ENCODE results near the gene NDUFA11. TPM values are rescaled to one million over a fixed set of nuclear protein-coding genes. Genes with fewer than 3 reads are reported as not detected.

Gene NDUFA11
- 211 TPM for total RNA-seq (ENCODE audit: unreplicated experiment)
- long read RNA-seq, transcript NDUFA11-201 (4 exons, 539 nt), result major isoform, 173 of 181 reads
- long read RNA-seq, transcript NDUFA11-205 (3 exons, 2,154 nt), result minor isoform, 5 of 181 reads
- long read RNA-seq, partial matches to known transcripts, result 0 of 181 reads
- long read RNA-seq, other reads (novel, unspliced or antisense), result 0 of 181 reads

DNA sequence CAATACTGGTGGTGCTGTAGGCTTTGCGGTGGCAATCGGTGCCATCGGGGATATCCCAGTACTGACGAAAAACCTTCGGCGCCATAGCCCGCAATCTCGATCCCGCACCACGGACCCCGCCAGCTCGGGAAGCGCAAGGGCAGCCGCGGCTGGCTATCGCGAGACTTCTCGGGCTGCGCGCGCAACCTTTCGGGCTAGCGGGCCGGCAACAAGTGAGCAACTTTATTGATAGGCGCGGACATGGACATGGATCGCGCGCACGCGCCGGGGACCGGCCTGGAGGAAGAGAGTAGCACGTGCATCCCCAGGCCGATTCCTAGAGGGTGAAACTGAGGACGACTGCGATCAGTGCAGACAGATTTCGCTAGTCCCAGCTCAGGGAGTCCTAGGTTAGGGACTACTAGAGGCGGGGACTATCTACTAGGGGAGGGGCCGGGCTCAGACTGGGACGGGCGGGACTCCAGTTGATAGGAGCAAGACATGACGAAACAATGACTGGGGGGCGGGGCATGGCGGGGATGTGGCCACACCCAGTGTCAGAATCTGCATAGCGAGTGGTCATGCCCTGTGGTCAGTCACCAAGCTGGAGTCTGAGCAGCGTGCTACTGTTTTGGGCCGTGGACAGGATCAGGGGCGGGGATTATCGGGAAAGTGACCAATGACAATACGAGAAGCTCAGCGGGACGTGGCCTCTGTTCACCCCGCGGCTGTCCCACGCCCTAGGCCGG is at the start of gene NDUFA11:
NDUFA11 (minus strand) TSS at position 167 of the 728 bp plus-strand sequence; CDS start at position 85, 82 bp downstream.
- H3K4me1 Mint-ChIP-seq (ENCODE audit: unreplicated experiment), result peaks cover 5% of the 10 kb centered on the region
- TF ChIP-seq, protein P1, sequence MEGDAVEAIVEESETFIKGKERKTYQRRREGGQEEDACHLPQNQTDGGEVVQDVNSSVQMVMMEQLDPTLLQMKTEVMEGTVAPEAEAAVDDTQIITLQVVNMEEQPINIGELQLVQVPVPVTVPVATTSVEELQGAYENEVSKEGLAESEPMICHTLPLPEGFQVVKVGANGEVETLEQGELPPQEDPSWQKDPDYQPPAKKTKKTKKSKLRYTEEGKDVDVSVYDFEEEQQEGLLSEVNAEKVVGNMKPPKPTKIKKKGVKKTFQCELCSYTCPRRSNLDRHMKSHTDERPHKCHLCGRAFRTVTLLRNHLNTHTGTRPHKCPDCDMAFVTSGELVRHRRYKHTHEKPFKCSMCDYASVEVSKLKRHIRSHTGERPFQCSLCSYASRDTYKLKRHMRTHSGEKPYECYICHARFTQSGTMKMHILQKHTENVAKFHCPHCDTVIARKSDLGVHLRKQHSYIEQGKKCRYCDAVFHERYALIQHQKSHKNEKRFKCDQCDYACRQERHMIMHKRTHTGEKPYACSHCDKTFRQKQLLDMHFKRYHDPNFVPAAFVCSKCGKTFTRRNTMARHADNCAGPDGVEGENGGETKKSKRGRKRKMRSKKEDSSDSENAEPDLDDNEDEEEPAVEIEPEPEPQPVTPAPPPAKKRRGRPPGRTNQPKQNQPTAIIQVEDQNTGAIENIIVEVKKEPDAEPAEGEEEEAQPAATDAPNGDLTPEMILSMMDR (IDR thresholded peaks at IDR 0.05; ENCODE audit: unreplicated experiment), result no peak
- H3K4me3 Mint-ChIP-seq (ENCODE audit: unreplicated experiment), result peak within 1 kb of the TSS; percentile 100
- H3K27me3 Mint-ChIP-seq (ENCODE audit: unreplicated experiment), result peaks cover 13% of the 10 kb centered on the region
- H3K36me3 Mint-ChIP-seq (ENCODE audit: low read depth, unreplicated experiment), result no peaks in the 10 kb centered on the region
- H3K9me3 Mint-ChIP-seq (ENCODE audit: unreplicated experiment), result no peaks in the 10 kb centered on the region
- H3K27ac Mint-ChIP-seq (ENCODE audit: unreplicated experiment), result peak within 1 kb of the TSS; percentile 96
- peak; percentile 98 for DNase-seq (ENCODE audit: low spot score)

DNA sequence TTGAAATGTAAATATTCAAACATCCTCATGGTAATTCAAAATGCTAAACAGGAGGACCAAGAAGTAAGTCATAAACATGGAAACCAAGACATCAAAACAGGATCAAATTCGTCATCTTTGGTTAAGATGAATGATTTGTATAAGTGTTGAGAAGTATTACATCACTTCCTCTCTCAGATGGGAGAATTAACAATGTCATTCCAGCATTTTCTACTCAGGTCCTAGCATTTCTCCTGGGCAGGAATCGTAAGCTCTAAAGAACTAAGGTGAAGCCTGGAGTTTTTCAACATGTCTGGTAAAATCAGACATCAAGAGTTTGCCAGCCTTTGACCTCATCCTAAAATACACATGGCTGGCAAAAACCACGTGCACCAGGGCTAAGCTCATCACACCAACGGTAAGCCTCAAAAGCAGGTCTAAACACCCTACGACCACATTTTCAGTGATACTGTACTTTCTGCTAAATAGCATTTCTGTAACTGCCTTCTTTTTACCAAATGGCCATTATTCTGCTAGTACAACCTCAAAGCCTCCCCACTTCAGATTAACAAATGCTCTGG is 49.5 kb upstream of the NDUFA11 start:
- H3K36me3 Mint-ChIP-seq (ENCODE audit: low read depth, unreplicated experiment), result peaks cover 9% of the 10 kb centered on the region
- H3K27ac Mint-ChIP-seq (ENCODE audit: unreplicated experiment), result peak overlapping the region; percentile 48
- H3K9me3 Mint-ChIP-seq (ENCODE audit: unreplicated experiment), result no peaks in the 10 kb centered on the region
- TF ChIP-seq, protein P1 (IDR thresholded peaks at IDR 0.05; ENCODE audit: unreplicated experiment), result no peak
- H3K4me1 Mint-ChIP-seq (ENCODE audit: unreplicated experiment), result peaks cover 64% of the 10 kb centered on the region
- DNase-seq (ENCODE audit: low spot score), result no peak
- H3K27me3 Mint-ChIP-seq (ENCODE audit: unreplicated experiment), result peaks cover 7% of the 10 kb centered on the region
- peak overlapping the region; percentile 25 for H3K4me3 Mint-ChIP-seq (ENCODE audit: unreplicated experiment)

DNA sequence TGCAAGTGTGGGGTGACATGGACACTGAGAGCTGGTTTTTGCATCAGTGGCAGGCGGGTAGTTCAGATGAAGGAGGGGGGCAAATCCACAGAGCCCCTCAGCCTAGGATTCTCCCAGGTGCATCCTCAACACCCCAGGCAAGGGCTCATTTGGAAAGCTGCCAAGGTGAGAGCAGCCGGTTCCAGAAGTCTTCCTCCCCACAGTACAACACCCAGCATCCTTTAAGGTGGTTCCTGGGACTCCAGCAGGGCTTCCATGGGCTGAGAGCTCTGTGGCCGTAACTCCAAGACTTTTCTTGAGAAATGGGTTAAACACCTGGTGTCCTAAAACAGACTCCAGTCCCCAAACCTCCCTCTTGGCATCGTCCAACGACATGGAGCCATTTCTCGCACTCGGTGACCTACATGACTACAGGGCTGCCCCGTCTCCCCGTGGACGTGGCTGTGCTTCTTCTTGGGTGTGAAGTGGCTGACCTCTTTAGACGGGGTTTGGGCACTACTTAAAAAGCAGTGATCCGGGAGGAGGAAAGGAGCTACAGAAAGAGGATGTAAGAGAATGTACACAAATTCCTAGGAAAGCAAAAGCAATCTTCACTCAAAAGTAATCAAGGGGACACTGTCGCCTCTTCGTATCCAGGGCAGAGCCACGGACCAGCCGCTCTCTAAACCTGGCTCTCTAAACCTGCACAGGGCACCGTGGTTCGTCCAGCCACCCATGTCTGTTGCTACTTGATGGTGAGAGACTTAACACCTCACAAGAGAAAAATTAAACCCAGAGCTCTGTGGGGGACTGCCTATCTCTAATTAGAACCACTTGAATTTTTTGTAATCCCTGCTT is 48.8 kb upstream of the NDUFA11 start:
- Mint-ChIP-seq H3K4me1 (ENCODE audit: unreplicated experiment) (peaks cover 68% of the 10 kb centered on the region), H3K36me3 (ENCODE audit: low read depth, unreplicated experiment) (peaks cover 6% of the 10 kb centered on the region), H3K27me3 (ENCODE audit: unreplicated experiment) (peaks cover 7% of the 10 kb centered on the region), H3K9me3 (ENCODE audit: unreplicated experiment) (no peaks in the 10 kb centered on the region), H3K4me3 (ENCODE audit: unreplicated experiment) (peak overlapping the region; percentile 25), H3K27ac (ENCODE audit: unreplicated experiment) (peak overlapping the region; percentile 48)
- DNase-seq (ENCODE audit: low spot score), result no peak
- TF ChIP-seq, protein P1 (IDR thresholded peaks at IDR 0.05; ENCODE audit: unreplicated experiment), result no peak

DNA sequence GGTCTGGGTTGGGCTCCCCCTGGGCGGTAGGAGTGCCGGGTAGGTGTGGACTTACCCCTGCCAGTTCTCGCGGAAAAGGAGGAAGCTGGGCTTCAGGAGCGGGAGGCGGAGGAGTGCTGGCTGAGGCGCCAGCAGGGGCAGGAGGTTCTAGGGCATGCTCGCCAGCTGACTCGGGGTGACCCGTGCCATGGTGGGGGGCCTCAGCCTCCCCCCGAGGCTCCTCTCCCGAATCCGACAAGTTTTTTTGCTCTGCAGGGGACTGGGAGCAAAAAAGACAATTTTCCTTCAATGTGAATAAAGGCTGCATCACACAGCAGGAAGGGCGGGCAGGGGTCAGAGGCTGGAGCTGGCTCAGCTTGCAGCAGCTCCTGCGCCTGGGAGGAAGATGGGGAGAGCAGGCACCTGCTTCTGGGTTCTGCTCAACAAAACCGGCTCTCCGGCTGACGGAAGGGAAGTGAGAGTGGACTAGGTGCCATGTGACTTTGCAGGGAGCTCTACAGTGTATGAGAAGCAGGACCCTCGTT is 47.8 kb upstream of the NDUFA11 start:
- Mint-ChIP-seq H3K36me3 (ENCODE audit: low read depth, unreplicated experiment) (peaks cover 6% of the 10 kb centered on the region), H3K27ac (ENCODE audit: unreplicated experiment) (peak overlapping the region; percentile 64), H3K27me3 (ENCODE audit: unreplicated experiment) (peaks cover 5% of the 10 kb centered on the region), H3K4me1 (ENCODE audit: unreplicated experiment) (peaks cover 72% of the 10 kb centered on the region), H3K9me3 (ENCODE audit: unreplicated experiment) (no peaks in the 10 kb centered on the region), H3K4me3 (ENCODE audit: unreplicated experiment) (peak overlapping the region; percentile 51)
- TF ChIP-seq, protein P1 (IDR thresholded peaks at IDR 0.05; ENCODE audit: unreplicated experiment), result no peak
- no peak for DNase-seq (ENCODE audit: low spot score)

Measured in endothelial cell (in vitro differentiated cells).